Measurements from ENCODE around the gene DAND5.
"Not testable (repeated sequence)": the region's sequence is repeated elsewhere in the genome, so short reads cannot be mapped to it uniquely, and the experiment has no call there.

DAND5 gene

GRCh38 chr19:12946092-12946721 is 23.2 kb upstream of the DAND5 start:
- peak; percentile 94 for DNase-seq (ENCODE audit: low read depth, low spot score)

- no peak for DNase-seq (ENCODE audit: low read depth, low spot score)
Measured at GRCh38 chr19:12946731-12947496, 22.5 kb upstream of the DAND5 start.

GRCh38 chr19:12947702-12948611 is 21.4 kb upstream of the DAND5 start:
- no peak for DNase-seq (ENCODE audit: low read depth, low spot score)

GRCh38 chr19:12948612-12949362 is 20.6 kb upstream of the DAND5 start:
- DNase-seq (ENCODE audit: low read depth, low spot score) = no peak

- DNase-seq (ENCODE audit: low read depth, low spot score) = no peak
Measured at GRCh38 chr19:12949363-12950283, 19.8 kb upstream of the DAND5 start.

GRCh38 chr19:12952050-12952449 is 17.3 kb upstream of the DAND5 start:
- DNase-seq (ENCODE audit: low read depth, low spot score) = not testable (repeated sequence)

- peak; percentile 92 for DNase-seq (ENCODE audit: low read depth, low spot score)
Measured at GRCh38 chr19:12952488-12953137, 16.8 kb upstream of the DAND5 start.

GRCh38 chr19:12953138-12953798 is 16.1 kb upstream of the DAND5 start:
- peak; percentile 78 for DNase-seq (ENCODE audit: low read depth, low spot score)

GRCh38 chr19:12953799-12954611 is 15.4 kb upstream of the DAND5 start:
- DNase-seq (ENCODE audit: low read depth, low spot score) = peak; percentile 32

- no peak for DNase-seq (ENCODE audit: low read depth, low spot score)
Measured at GRCh38 chr19:12954612-12954962, 14.8 kb upstream of the DAND5 start.

GRCh38 chr19:12955575-12955974 is 13.8 kb upstream of the DAND5 start:
- DNase-seq (ENCODE audit: low read depth, low spot score) = not testable (repeated sequence)

GRCh38 chr19:12955996-12956395 is 13.4 kb upstream of the DAND5 start:
- DNase-seq (ENCODE audit: low read depth, low spot score) = no peak

- DNase-seq (ENCODE audit: low read depth, low spot score) = peak; percentile 91
Measured at GRCh38 chr19:12956446-12957388, 12.7 kb upstream of the DAND5 start, which contains the start of gene GADD45GIP1. Gene GADD45GIP1, minus strand, starts transcription at chr19:12957223. Its CDS starts 11 bp downstream, at chr19:12957212.

GRCh38 chr19:12957389-12957952 is 11.9 kb upstream of the DAND5 start:
- not testable (repeated sequence) for DNase-seq (ENCODE audit: low read depth, low spot score)

- no peak for DNase-seq (ENCODE audit: low read depth, low spot score)
Measured at GRCh38 chr19:12959481-12959880, 9.9 kb upstream of the DAND5 start.

GRCh38 chr19:12965017-12965811 is 4.2 kb upstream of the DAND5 start:
- peak; percentile 90 for DNase-seq (ENCODE audit: low read depth, low spot score)
